ENCODE data around the gene CADPS2. TPM values are rescaled to one million over a fixed set of nuclear protein-coding genes. Genes with fewer than 3 reads are reported as not detected.

The CADPS2 gene
- total and polyA plus RNA-seq, 2 donors (not counting 1 experiment from before 2014, with no cell fraction given): not detected

GRCh38 chr7:122412883-122413282 lies 473.4 kb downstream of the CADPS2 start:
- Histone ChIP-seq H3K4me2 (replicated peaks; ENCODE audit: low read depth, low read length, poor library complexity, severe bottlenecking) (no peak overlapping the region), H2AFZ (ENCODE audit: insufficient read depth, low read depth, low read length, poor library complexity, severe bottlenecking) (no peak overlapping the region), H3K27ac (ENCODE audit: low read length in 2 of 2) (no peak overlapping the region), H4K20me1 (ENCODE audit: control insufficient read depth, insufficient read depth, low read length, poor library complexity, severe bottlenecking) (no peaks in the 10 kb centered on the region), H3K9me3 (ENCODE audit: control extremely low read depth in 1 of 3, control insufficient read depth in 2 of 3, insufficient read depth in 1 of 3, low read length in 2 of 3) (no peaks in the 10 kb centered on the region), H3K4me1 (ENCODE audit: control insufficient read depth in 2 of 2, insufficient read depth in 2 of 2, low read length in 2 of 2) (no peaks in the 10 kb centered on the region), H3K27me3 (replicated peaks in 1 of 4; ENCODE audit: control extremely low read depth in 1 of 4, control insufficient read depth in 3 of 4, insufficient read depth in 4 of 4, low read length in 3 of 4) (no peaks in the 10 kb centered on the region), H3K79me2 (ENCODE audit: control insufficient read depth, insufficient read depth, low read length) (no peaks in the 10 kb centered on the region), H3K36me3 (replicated peaks in 1 of 2; ENCODE audit: control extremely low read depth in 1 of 2, control insufficient read depth in 1 of 2, extremely low read depth in 1 of 2, insufficient read depth in 2 of 2, low read length in 1 of 2) (no peaks in the 10 kb centered on the region), H3K4me3 (ENCODE audit: control extremely low read depth in 1 of 5, extremely low read depth in 1 of 5, insufficient read depth in 1 of 5, low read depth in 2 of 5, low read length in 4 of 5) (no peak overlapping the region), H3K9ac (ENCODE audit: low read length) (no peak overlapping the region)
- POLR2A ChIA-PET: no interaction called here
- ATAC-seq (ENCODE audit: low read depth): no peak
- Mint-ChIP-seq H3K27me3 (no peaks in the 10 kb centered on the region), H3K4me3 (no peak overlapping the region), H3K9me3 (ENCODE audit: insufficient read depth) (no peaks in the 10 kb centered on the region), H3K4me1 (no peaks in the 10 kb centered on the region), H3K27ac (no peak overlapping the region)
- 83% methylated on average over 1 of the region's 1 CpG for WGBS (ENCODE audit: insufficient coverage)
- TF ChIP-seq EZH2 (IDR thresholded peaks at IDR 0.05; ENCODE audit: borderline replicate concordance, insufficient read depth, low read depth, low read length, poor library complexity, severe bottlenecking): no peak
- TF ChIP-seq, protein P1, sequence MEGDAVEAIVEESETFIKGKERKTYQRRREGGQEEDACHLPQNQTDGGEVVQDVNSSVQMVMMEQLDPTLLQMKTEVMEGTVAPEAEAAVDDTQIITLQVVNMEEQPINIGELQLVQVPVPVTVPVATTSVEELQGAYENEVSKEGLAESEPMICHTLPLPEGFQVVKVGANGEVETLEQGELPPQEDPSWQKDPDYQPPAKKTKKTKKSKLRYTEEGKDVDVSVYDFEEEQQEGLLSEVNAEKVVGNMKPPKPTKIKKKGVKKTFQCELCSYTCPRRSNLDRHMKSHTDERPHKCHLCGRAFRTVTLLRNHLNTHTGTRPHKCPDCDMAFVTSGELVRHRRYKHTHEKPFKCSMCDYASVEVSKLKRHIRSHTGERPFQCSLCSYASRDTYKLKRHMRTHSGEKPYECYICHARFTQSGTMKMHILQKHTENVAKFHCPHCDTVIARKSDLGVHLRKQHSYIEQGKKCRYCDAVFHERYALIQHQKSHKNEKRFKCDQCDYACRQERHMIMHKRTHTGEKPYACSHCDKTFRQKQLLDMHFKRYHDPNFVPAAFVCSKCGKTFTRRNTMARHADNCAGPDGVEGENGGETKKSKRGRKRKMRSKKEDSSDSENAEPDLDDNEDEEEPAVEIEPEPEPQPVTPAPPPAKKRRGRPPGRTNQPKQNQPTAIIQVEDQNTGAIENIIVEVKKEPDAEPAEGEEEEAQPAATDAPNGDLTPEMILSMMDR (IDR thresholded peaks at IDR 0.05): no peak
- intact Hi-C loops (cut with micrococcal nuclease): no loop called here
- DNase-seq: no peak
- CTCF ChIA-PET: no interaction called here

DNA sequence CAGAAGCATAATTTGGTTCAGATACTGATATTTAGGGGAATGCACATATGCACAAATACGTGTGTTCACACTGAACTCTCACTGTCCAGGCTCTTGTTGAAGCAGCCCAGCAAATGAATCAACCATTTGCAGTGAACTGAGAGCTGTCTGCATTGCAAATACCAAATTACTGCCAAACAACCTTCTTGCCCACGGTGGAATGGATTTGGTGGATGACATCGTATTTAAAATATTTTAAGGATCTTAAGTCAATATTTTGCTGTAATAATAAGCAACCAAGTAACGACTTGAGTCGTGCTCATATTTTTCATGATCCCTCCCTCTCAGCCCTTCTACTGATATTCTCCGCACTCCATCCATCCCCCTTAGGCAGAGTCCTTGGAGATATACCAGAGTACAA lies 473.8 kb downstream of the CADPS2 start:
- POLR2A ChIA-PET: no interaction called here
- WGBS (ENCODE audit: insufficient coverage): 75% methylated on average over 1 of the region's 6 CpGs
- intact Hi-C loops (cut with micrococcal nuclease): no loop called here

More for the DNA sequence above, 473.8 kb downstream of the CADPS2 start:
- Mint-ChIP-seq H3K9me3 (ENCODE audit: insufficient read depth) (no peaks in the 10 kb centered on the region), H3K27ac (no peak overlapping the region), H3K27me3 (no peaks in the 10 kb centered on the region), H3K4me3 (no peak overlapping the region), H3K4me1 (no peaks in the 10 kb centered on the region)
- no peak overlapping the region for H3K27ac ChIP-seq (ENCODE audit: low read length in 2 of 2)
- H2AFZ ChIP-seq (ENCODE audit: insufficient read depth, low read depth, low read length, poor library complexity, severe bottlenecking): no peak overlapping the region
- H3K27me3 ChIP-seq (replicated peaks in 1 of 4; ENCODE audit: control extremely low read depth in 1 of 4, control insufficient read depth in 3 of 4, insufficient read depth in 4 of 4, low read length in 3 of 4): no peaks in the 10 kb centered on the region
- H3K4me1 ChIP-seq (ENCODE audit: control insufficient read depth in 2 of 2, insufficient read depth in 2 of 2, low read length in 2 of 2): no peaks in the 10 kb centered on the region
- H4K20me1 ChIP-seq (ENCODE audit: control insufficient read depth, insufficient read depth, low read length, poor library complexity, severe bottlenecking): no peaks in the 10 kb centered on the region
- no peaks in the 10 kb centered on the region for H3K9me3 ChIP-seq (ENCODE audit: control extremely low read depth in 1 of 3, control insufficient read depth in 2 of 3, insufficient read depth in 1 of 3, low read length in 2 of 3)
- TF ChIP-seq, protein P1 (IDR thresholded peaks at IDR 0.05): no peak
- no peak for TF ChIP-seq EZH2 (IDR thresholded peaks at IDR 0.05; ENCODE audit: borderline replicate concordance, insufficient read depth, low read depth, low read length, poor library complexity, severe bottlenecking)
- H3K36me3 ChIP-seq (replicated peaks in 1 of 2; ENCODE audit: control extremely low read depth in 1 of 2, control insufficient read depth in 1 of 2, extremely low read depth in 1 of 2, insufficient read depth in 2 of 2, low read length in 1 of 2): no peaks in the 10 kb centered on the region
- no peak overlapping the region for H3K4me2 ChIP-seq (replicated peaks; ENCODE audit: low read depth, low read length, poor library complexity, severe bottlenecking)
- DNase-seq: no peak
- no peak overlapping the region for H3K4me3 ChIP-seq (ENCODE audit: control extremely low read depth in 1 of 5, extremely low read depth in 1 of 5, insufficient read depth in 1 of 5, low read depth in 2 of 5, low read length in 4 of 5)
- H3K79me2 ChIP-seq (ENCODE audit: control insufficient read depth, insufficient read depth, low read length): no peaks in the 10 kb centered on the region
- no peak for ATAC-seq (ENCODE audit: low read depth)
- no peak overlapping the region for H3K9ac ChIP-seq (ENCODE audit: low read length)
- CTCF ChIA-PET: no interaction called here
